Tibial nerve (tissue), 4 donors: ENCODE measurements around the gene PTPN9. TPM values are rescaled to one million over a fixed set of nuclear protein-coding genes. Genes with fewer than 3 reads are reported as not detected.

Experiments
- DNase-seq, 2 donors: peaks; one replicate each; pipeline ENCODE4 v3.0.0-alpha.2; 2019; ENCODE audit warnings: low spot score in 2 of 2
- H3K27ac ChIP-seq, 4 donors: fragments of 200-600 bp; sonication (generic) in 3 of 4; one replicate each; pipeline ENCODE4 v1.5.1; 2017 to 2019; ENCODE audit warnings: mild to moderate bottlenecking in 1 of 4
- H3K27me3 ChIP-seq, 2 donors: fragments of 200-600 bp; sonication (generic) in 1 of 2; one replicate each; pipeline versions ENCODE4 v1.5.1 to v1.6.0; 2017 to 2019
- H3K36me3 ChIP-seq, 3 donors: fragments of 200-600 bp; sonication (generic); one replicate each; pipeline ENCODE4 v1.5.1; 2018 to 2019
- H3K4me1 ChIP-seq, 4 donors: fragments of 200-600 bp; sonication (generic) in 3 of 4; one replicate each; pipeline ENCODE4 v1.5.1; 2017 to 2019
- H3K4me3 ChIP-seq, 4 donors: fragments of 200-600 bp; sonication (generic) in 3 of 4; one replicate each; pipeline ENCODE4 v1.5.1; 2017 to 2019; ENCODE audit warnings: mild to moderate bottlenecking in 1 of 4, moderate library complexity in 1 of 4
- H3K9me3 ChIP-seq, 4 donors: fragments of 200-600 bp; sonication (generic) in 3 of 4; one replicate each; pipeline ENCODE4 v1.5.1; 2017 to 2019
- EP300 ChIP-seq, 2 donors: sonication (generic); formaldehyde crosslinking; IDR thresholded peaks; one replicate each; pipeline ENCODE4 v1.6.1; 2017; ENCODE audit warnings: antibody characterized with exemption in 2 of 2, mild to moderate bottlenecking in 1 of 2
- POLR2A ChIP-seq, 2 donors: fragments of 450-650 bp; IDR thresholded peaks; one replicate each; pipeline ENCODE4 v1.6.1; 2017; ENCODE audit warnings: antibody characterized with exemption in 2 of 2, mild to moderate bottlenecking in 2 of 2, moderate library complexity in 2 of 2
- WGBS, 2 donors: methylation state at CpG; one replicate each; pipeline ENCODE4 v1.1.5; 2018; 5-methylcytosine and 5-hydroxymethylcytosine counted together
- small RNA-seq: library from RNA; depleted of rRNA; stranded (forward); fragments of <200 nt; gene quantifications from one replicate; pipeline ENCODE3, GENCODE V24; 2016
- total RNA-seq, 4 donors: library from RNA; depleted of rRNA; stranded (reverse); fragments of >200 nt; gene quantifications; one replicate each; pipeline ENCODE4 v1.1.0, GENCODE V29; 2016
- TF ChIP-seq, protein P1 (sequence below), 5 experiments: fragments of 200-600 bp in 3 of 5; fragments of 450-650 bp in 2 of 5; sonication (generic) in 3 of 5; IDR thresholded peaks; one replicate each; pipeline ENCODE4 v1.5.1; 2016 to 2019; ENCODE audit warnings: antibody characterized with exemption in 5 of 5, mild to moderate bottlenecking in 3 of 5, moderate library complexity in 2 of 5

PTPN9 gene
- total RNA-seq, 4 donors from 2014 or later, result 24.3 to 45.0 (median 32.0) TPM

DNA sequence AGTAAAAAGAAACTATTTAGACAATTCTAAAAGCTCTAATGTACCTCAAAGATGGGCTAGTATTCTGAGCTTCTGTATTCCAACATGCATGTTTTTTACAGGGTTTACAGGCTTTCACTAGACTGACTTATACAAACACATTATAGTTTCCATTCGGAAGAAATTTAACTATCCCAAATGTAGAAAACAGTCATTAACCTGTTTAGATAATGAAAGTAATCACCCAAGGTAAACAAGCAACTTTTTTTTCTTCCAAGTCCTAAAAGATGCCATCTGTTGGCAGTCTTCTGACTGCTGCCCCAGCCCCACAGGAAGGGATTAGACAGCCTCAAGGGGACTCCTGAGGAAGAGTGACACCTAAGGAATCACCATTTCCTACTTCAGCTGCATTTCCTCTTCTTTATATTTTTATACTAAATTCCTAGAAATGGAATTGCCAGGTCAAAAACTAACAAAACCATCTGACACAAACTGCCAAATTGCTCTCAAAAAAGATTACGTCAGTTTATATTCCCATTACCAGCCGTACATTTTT lies 153.1 kb downstream of the PTPN9 start:
- no peak for DNase-seq
- Histone ChIP-seq H3K27ac (no peak overlapping the region), H3K27me3 (no peaks in the 10 kb centered on the region), H3K36me3 (peaks cover 0 to 77% (median 0%) of the 10 kb centered on the region in 3 donors), H3K4me3 (no peak overlapping the region), H3K9me3 (no peaks in the 10 kb centered on the region), H3K4me1 (no peaks in the 10 kb centered on the region)
- TF ChIP-seq, protein P1, sequence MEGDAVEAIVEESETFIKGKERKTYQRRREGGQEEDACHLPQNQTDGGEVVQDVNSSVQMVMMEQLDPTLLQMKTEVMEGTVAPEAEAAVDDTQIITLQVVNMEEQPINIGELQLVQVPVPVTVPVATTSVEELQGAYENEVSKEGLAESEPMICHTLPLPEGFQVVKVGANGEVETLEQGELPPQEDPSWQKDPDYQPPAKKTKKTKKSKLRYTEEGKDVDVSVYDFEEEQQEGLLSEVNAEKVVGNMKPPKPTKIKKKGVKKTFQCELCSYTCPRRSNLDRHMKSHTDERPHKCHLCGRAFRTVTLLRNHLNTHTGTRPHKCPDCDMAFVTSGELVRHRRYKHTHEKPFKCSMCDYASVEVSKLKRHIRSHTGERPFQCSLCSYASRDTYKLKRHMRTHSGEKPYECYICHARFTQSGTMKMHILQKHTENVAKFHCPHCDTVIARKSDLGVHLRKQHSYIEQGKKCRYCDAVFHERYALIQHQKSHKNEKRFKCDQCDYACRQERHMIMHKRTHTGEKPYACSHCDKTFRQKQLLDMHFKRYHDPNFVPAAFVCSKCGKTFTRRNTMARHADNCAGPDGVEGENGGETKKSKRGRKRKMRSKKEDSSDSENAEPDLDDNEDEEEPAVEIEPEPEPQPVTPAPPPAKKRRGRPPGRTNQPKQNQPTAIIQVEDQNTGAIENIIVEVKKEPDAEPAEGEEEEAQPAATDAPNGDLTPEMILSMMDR (IDR thresholded peaks at IDR 0.05), result no peak
- TF ChIP-seq EP300 (IDR thresholded peaks at IDR 0.05), result no peak
- TF ChIP-seq POLR2A (IDR thresholded peaks at IDR 0.05), result no peak
- 72 to 79% methylated on average over 3 of the region's 3 CpGs for WGBS, 2 donors

DNA sequence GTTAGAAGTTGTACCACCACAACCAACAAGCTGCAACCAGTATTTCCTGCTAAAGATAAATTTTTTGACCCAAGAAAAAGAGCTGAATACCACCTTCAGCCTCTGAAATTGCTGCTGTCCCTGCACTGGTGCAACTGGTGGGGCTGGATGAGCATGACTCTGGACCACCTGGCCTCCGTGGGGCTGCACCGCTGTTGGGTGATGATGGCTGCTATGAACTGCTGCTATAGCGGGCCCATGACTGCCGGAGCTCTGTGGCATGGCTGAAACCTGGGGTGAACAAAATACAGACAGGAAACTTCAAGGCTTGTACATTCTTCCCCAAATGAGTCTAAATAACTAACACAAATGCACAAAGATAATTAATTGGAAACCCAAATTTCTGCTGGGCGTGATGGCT lies 156.6 kb downstream of the PTPN9 start:
- H3K9me3 ChIP-seq, result no peaks in the 10 kb centered on the region
- peaks cover 0 to 82% (median 0%) of the 10 kb centered on the region in 3 donors for H3K36me3 ChIP-seq
- no peaks in the 10 kb centered on the region for H3K27me3 ChIP-seq
- WGBS, 2 donors, result 90 to 99% methylated on average over 5 of the region's 5 CpGs
- H3K4me3 ChIP-seq, result no peak overlapping the region
- DNase-seq, result no peak
- TF ChIP-seq EP300 (IDR thresholded peaks at IDR 0.05) (no peak), POLR2A (IDR thresholded peaks at IDR 0.05) (no peak)
- TF ChIP-seq, protein P1 (IDR thresholded peaks at IDR 0.05), result no peak
- H3K4me1 ChIP-seq, result no peaks in the 10 kb centered on the region
- no peak overlapping the region for H3K27ac ChIP-seq

DNA sequence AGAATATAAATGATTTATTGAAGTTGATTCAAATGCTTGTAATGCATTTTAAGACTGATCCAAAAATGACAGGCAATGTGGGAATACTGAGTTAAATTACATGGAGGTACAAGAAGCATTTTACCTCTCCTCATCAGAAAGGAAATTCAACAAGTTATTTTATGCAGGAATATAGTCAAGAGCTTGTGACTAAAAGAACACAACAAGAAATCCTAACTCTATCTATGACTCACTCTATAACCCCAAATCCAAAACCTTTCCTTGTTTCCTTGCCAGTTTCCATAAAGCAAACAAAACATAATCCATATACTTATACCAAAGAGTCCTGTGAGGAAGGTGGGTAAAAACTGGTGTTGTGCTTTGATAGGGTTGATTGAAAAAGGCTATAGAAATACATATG lies 158.4 kb downstream of the PTPN9 start:
- no peak for TF ChIP-seq POLR2A (IDR thresholded peaks at IDR 0.05)
- no peak for TF ChIP-seq EP300 (IDR thresholded peaks at IDR 0.05)
- Histone ChIP-seq H3K36me3 (peaks cover 0 to 67% (median 0%) of the 10 kb centered on the region in 3 donors), H3K9me3 (no peaks in the 10 kb centered on the region), H3K4me1 (no peaks in the 10 kb centered on the region), H3K27me3 (no peaks in the 10 kb centered on the region), H3K27ac (no peak overlapping the region), H3K4me3 (no peak overlapping the region)
- no peak for DNase-seq

DNA sequence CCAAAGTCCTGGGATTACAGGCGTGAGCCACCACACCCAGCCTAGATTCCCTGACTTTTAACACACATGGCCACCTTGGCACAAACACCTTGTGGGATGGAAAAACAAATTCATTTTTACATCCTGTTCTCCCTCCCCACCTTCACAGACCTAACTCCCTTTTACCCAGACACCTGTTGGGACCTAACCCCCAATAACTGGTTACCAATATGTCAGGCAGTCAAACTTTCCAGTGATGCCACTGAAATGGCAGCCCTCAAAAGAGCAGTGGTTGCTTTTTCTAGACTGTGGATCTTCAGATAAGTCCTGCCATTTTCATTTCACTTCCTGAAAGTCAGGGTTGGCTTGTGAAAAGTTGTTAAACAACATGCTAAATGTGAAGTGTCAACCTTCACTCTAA lies 162.5 kb downstream of the PTPN9 start:
- no peak for DNase-seq
- TF ChIP-seq, protein P1 (IDR thresholded peaks at IDR 0.05), result no peak
- TF ChIP-seq POLR2A (IDR thresholded peaks at IDR 0.05) (no peak), EP300 (IDR thresholded peaks at IDR 0.05) (no peak)
- Histone ChIP-seq H3K36me3 (peaks cover 0 to 67% (median 4%) of the 10 kb centered on the region in 3 donors), H3K4me1 (no peaks in the 10 kb centered on the region), H3K4me3 (no peak overlapping the region), H3K27me3 (no peaks in the 10 kb centered on the region), H3K9me3 (no peaks in the 10 kb centered on the region), H3K27ac (no peak overlapping the region)
- WGBS, 2 donors, result 87 to 94% methylated on average over 1 of the region's 1 CpG

Small RNAs within 50 kb of the gene (small RNA-seq; reads per million reads assigned to genes)
- gene AC105036.1 (not detected), gene AC105036.2 (not detected)

Other genes with a start within 250 kb of the PTPN9 start
- 10 to 100 TPM; 57.1 to 88.5 (median 66.2) TPM for gene COMMD4, start 243.3 kb downstream of the PTPN9 start, total RNA-seq
- 100 to 1,000 TPM in 1 of 4 donors, 10 to 100 TPM in 3; 45.8 to 101 (median 53.6) TPM for gene NEIL1, start 232.3 kb downstream of the PTPN9 start, total RNA-seq
- 100 to 1,000 TPM; 319 to 781 (median 366) TPM for gene MAN2C1, start 210.7 kb downstream of the PTPN9 start, total RNA-seq
- gene SIN3A, start 127.6 kb downstream of the PTPN9 start, total RNA-seq, result 10 to 100 TPM; 40.2 to 59.4 (median 43.1) TPM
- gene SNUPN, start 46.4 kb upstream of the PTPN9 start, total RNA-seq, result 10 to 100 TPM; 16.3 to 35.1 (median 23.7) TPM
- gene IMP3, start 60.9 kb upstream of the PTPN9 start, total RNA-seq, result 100 to 1,000 TPM; 163 to 179 (median 170) TPM
- gene SNX33, start 68.6 kb upstream of the PTPN9 start, total RNA-seq, result 10 to 100 TPM; 29.7 to 44.9 (median 31.1) TPM
- 100 to 1,000 TPM; 100 to 132 (median 115) TPM for gene CSPG4, start 133.5 kb upstream of the PTPN9 start, total RNA-seq